Measurements from ENCODE around the gene PRM2.

PRM2 gene

GRCh38 chr16:11225677-11226549 lies 50.4 kb downstream of the PRM2 start:
- DNase-seq (ENCODE audit: low read depth) = no peak

Measured in stimulated activated CD8-positive, alpha-beta memory T cell treated with anti-CD3 and anti-CD28 coated beads, Interleukin-4, amount 100 ng/mL, for 24 hours (primary cell).